ENCODE data around the gene MAG.
"Not testable (repeated sequence)": the region's sequence is repeated elsewhere in the genome, so short reads cannot be mapped to it uniquely, and the experiment has no call there.

Gene MAG

GRCh38 chr19:35345671-35346111 is 53.7 kb downstream of the MAG start:
- DNase-seq (ENCODE audit: low read depth in 2 of 2) = no peak

- DNase-seq (ENCODE audit: low read depth in 2 of 2) = peak; percentile 33 to 57
Observed at GRCh38 chr19:35346193-35347052, 54.5 kb downstream of the MAG start.

DNA sequence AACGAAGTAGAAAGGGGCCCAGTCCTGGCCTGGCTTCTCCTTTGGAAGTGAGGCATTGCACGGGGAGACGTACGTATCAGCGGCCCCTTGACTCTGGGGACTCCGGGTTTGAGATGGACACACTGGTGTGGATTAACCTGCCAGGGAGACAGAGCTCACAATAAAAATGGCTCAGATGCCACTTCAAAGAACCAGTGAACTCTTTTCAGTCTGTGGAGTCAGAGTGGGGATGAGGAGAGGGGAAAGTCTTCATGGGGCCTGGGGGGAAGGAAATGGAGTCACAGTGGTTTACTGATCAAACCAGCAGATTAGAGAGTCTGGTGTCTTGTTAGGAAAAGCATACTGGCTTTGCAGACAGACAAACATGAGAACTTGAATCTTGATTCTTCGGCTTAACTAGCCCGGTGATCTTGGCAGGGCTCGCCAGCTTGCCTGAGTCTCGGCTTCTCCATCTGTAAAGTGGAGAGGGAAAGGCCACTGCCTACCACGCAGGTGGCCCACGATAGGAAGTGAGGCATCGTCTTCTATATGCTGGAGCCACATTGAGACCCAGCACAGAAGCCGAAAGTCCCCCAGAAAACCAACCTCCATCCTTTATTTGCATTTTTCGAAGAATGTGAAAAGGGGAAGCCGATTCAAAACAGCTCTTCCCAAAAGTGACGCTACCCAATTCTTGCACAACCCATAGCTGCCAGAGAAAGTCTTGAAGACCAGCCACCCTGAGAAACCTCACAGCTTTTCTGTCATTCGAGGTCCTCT is 55.4 kb downstream of the MAG start, which contains the start of gene FFAR1:
FFAR1 (plus strand) TSS at position 732 of the 759 bp plus-strand sequence. CDS start 3,650 bp downstream, outside the sequence.
- DNase-seq (ENCODE audit: low read depth in 2 of 2) = no peak

GRCh38 chr19:35347930-35348298 is 56.0 kb downstream of the MAG start:
- no peak for DNase-seq (ENCODE audit: low read depth in 2 of 2)

DNA sequence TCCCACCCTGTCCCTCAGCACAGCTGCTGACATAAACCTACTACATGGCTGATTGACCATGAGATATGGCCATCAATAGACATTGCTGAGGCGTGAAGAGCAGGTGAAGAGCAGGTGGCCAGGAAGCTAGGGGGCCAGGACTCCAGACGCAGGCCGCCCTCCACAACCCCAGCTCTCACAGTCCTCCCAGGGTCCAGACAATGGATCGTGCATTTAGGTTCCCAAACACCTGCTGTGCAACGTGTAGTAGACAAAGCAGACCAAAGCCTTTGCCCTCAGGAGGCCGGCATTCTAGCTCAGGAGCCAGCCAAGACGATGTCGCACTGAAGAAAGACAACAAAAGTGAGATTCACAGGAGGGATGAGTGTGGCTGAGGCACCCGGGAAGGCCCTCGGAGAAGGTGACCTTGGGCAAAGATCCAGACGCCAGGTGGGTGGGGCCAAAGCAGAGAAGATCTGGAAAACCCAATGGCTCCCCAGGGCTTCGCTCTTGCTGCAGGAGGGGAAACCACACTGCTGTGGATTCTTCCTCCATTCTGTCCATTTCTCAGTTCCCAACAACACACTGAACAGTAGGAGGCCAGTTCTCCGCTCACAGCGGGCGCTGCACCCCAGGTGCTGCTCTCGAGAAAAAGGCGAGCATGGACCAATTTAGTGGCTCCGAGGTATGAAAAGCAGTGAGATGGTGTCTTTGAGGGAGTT is 57.1 kb downstream of the MAG start:
- DNase-seq (ENCODE audit: low read depth in 2 of 2) = no peak

- no peak for DNase-seq (ENCODE audit: low read depth in 2 of 2)
Observed at GRCh38 chr19:35349614-35350521, 57.9 kb downstream of the MAG start.

- no peak for DNase-seq (ENCODE audit: low read depth in 2 of 2)
Observed at GRCh38 chr19:35350591-35350990, 58.6 kb downstream of the MAG start.

GRCh38 chr19:35351411-35352176 is 59.6 kb downstream of the MAG start:
- no peak for DNase-seq (ENCODE audit: low read depth in 2 of 2)

DNA sequence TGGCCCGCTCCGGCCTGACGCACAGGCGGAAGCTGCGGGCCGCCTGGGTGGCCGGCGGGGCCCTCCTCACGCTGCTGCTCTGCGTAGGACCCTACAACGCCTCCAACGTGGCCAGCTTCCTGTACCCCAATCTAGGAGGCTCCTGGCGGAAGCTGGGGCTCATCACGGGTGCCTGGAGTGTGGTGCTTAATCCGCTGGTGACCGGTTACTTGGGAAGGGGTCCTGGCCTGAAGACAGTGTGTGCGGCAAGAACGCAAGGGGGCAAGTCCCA is 60.2 kb downstream of the MAG start:
- no peak for DNase-seq (ENCODE audit: low read depth in 2 of 2)

- peak; percentile 32 to 47 for DNase-seq (ENCODE audit: low read depth in 2 of 2)
Observed at GRCh38 chr19:35352448-35353304, 60.7 kb downstream of the MAG start.

GRCh38 chr19:35353635-35354034 is 61.7 kb downstream of the MAG start:
- no peak for DNase-seq (ENCODE audit: low read depth in 2 of 2)

DNA sequence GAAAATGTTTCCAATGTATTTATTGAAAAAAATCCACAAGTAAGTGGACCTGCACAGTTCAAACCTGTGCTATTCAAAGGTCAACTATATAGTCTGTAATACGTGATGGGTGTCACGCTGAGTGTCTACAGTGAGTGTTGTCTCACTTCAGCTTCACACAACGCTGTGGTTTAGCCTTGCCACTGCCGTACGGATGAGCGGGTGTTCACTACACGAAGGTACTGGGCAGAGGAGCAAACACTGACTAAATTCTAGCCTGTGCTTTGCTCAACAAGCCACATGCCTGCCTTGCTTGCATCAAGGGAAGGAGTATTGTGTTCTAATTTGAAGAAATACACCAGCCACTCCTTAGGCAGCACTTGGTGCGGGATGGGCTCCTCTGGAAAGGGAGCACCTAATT is 62.9 kb downstream of the MAG start:
- DNase-seq (ENCODE audit: low read depth in 2 of 2) = no peak

GRCh38 chr19:35355791-35356460 is 64.0 kb downstream of the MAG start:
- DNase-seq (ENCODE audit: low read depth in 2 of 2) = no peak

DNA sequence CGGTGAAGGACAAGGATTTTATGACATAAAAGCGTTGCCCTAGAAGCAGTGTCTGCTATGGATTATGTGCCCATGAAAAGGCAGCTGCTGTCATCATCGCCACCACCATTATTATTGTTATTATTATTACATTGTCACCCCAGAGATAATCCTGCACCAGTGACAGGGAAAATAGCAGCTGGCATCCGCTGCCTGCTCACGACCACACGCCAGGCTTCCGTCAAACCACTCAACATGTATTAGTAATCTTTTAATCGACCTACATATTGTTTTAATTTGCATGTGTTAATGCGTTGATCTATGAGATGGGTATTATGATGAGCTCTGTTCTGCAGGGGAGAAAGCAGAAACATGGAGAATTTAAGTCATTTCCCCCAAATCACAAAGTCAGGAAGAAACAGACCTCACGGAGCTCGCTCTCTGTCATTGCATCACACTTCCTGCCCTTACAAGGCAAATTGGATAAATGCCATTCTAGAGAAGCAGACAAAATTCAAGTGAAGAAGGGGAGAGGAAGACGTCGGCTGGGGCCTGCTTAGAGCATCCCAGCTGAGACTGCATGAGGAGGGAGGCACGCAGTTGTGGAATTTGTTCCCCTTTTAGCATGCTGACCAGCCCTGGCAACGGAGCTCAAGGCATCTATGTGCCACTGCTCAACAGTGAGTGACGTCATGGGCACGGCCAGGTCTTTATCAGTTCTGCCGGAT is 66.1 kb downstream of the MAG start, which contains the start of gene FFAR3:
FFAR3 (plus strand) TSS at position 594 of the 707 bp plus-strand sequence. CDS start 431 bp downstream, outside the sequence.
- no peak for DNase-seq (ENCODE audit: low read depth in 2 of 2)

DNA sequence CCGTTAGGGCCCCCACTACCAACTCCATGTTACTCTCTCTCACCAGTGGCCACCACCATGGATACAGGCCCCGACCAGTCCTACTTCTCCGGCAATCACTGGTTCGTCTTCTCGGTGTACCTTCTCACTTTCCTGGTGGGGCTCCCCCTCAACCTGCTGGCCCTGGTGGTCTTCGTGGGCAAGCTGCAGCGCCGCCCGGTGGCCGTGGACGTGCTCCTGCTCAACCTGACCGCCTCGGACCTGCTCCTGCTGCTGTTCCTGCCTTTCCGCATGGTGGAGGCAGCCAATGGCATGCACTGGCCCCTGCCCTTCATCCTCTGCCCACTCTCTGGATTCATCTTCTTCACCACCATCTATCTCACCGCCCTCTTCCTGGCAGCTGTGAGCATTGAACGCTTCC is 66.9 kb downstream of the MAG start:
- DNase-seq (ENCODE audit: low read depth in 2 of 2) = not testable (repeated sequence)

DNA sequence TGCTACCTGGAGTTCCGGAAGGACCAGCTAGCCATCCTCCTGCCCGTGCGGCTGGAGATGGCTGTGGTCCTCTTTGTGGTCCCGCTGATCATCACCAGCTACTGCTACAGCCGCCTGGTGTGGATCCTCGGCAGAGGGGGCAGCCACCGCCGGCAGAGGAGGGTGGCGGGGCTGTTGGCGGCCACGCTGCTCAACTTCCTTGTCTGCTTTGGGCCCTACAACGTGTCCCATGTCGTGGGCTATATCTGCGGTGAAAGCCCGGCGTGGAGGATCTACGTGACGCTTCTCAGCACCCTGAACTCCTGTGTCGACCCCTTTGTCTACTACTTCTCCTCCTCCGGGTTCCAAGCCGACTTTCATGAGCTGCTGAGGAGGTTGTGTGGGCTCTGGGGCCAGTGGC is 67.4 kb downstream of the MAG start:
- DNase-seq (ENCODE audit: low read depth in 2 of 2) = not testable (repeated sequence)

- not testable (repeated sequence) for DNase-seq (ENCODE audit: low read depth in 2 of 2)
Observed at GRCh38 chr19:35360081-35360480, 68.1 kb downstream of the MAG start.

DNA sequence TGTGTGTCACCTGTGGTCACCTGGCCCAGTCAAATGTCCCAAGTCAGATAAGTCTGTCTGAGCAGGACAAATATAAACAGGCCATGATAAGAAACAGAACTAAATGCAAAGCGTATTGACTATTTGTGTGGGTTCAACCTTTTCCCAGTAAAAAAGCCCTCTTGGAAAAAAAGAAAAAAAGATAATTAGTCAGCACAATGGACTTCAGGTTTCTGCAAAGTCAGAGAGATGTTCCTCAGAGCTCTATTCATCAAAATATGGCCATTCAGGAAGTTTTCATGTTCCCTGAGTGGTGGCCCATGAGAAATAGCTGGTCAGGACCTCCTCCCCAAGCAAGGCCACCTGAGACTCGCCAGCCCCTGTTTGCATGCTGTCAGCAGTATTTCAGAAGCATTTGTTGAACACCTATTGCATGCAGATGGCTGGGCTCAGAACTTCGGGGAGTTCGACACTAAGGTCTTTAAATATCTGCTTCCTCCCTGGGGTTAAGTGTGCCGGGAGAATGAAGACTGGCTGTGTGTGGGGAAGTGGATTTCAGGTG is 69.0 kb downstream of the MAG start:
- no peak for DNase-seq (ENCODE audit: low read depth in 2 of 2)
